SK-N-SH (cell line): ENCODE measurements around the gene KREMEN2. TPM values are rescaled to one million over a fixed set of nuclear protein-coding genes. Genes with fewer than 3 reads are reported as not detected.

Experiments
- CTCF ChIA-PET: fragments of 300-600, 350-600 bp; formaldehyde crosslinking; extraction: SDS; loops from one replicate; lab custom pipeline; 2021; lab: Yijun Ruan, JAX
- POLR2A ChIA-PET: fragments of 350-600 bp; sonication (Branson Sonifier 250); formaldehyde crosslinking; extraction: SDS; loops from one replicate; lab custom pipeline; 2020; ENCODE audit warnings: antibody characterized with exemption, inconsistent platforms; lab: Yijun Ruan, JAX
- DNase-seq: peaks from one replicate; pipeline ENCODE4 v3.0.0; 2012
- H2AFZ ChIP-seq: fragments of 200-600 bp; sonication (generic); 2 replicates; pipeline ENCODE4 v1.8.1; 2016; ENCODE audit warnings: antibody characterized with exemption, mild to moderate bottlenecking, low read depth
- H3F3A ChIP-seq: fragments of 200-600 bp; sonication (generic); replicated peaks from 2 replicates; pipeline ENCODE3; 2016; ENCODE audit warnings: antibody characterized with exemption, mild to moderate bottlenecking; ENCODE audit not compliant: insufficient read depth
- H3K27ac ChIP-seq, 2 experiments: fragments of 200-500 bp in 1 of 2; fragments of 200-600 bp in 1 of 2; sonication (Bioruptor generic) in 1 of 2; sonication (generic), shearing (Covaris generic) in 1 of 2; 2 replicates each; pipeline versions ENCODE4 v1.5.1 to v1.6.1; 2014 to 2016; ENCODE audit warnings: low read depth in 2 of 2, inconsistent platforms in 1 of 2, low read length in 1 of 2, mild to moderate bottlenecking in 1 of 2, mixed read lengths in 1 of 2
- H3K27me3 ChIP-seq: fragments of 200-600 bp; sonication (generic), shearing (Covaris generic); 2 replicates; pipeline ENCODE4 v1.6.1; 2016; ENCODE audit warnings: mixed run types; ENCODE audit not compliant: insufficient read depth
- H3K36me3 ChIP-seq, 2 experiments: fragments of 200-500 bp in 1 of 2; fragments of 200-600 bp in 1 of 2; sonication (Bioruptor generic) in 1 of 2; sonication (generic) in 1 of 2; replicated peaks in 1 of 2; 2 replicates each; pipeline versions ENCODE3 to v1.5.1; 2014 to 2016; ENCODE audit warnings: low read length in 1 of 2, mild to moderate bottlenecking in 1 of 2; ENCODE audit not compliant: insufficient read depth in 2 of 2, control insufficient read depth in 1 of 2
- H3K4me1 ChIP-seq, 2 experiments: fragments of 200-500 bp in 1 of 2; fragments of 200-600 bp in 1 of 2; sonication (Bioruptor generic) in 1 of 2; sonication (generic), shearing (Covaris generic) in 1 of 2; 2 replicates each; pipeline versions ENCODE4 v1.5.1 to v1.6.1; 2014 to 2016; ENCODE audit warnings: low read depth in 1 of 2, low read length in 1 of 2, mixed run types in 1 of 2; ENCODE audit not compliant: insufficient read depth in 2 of 2, control insufficient read depth in 1 of 2
- H3K4me2 ChIP-seq: fragments of 200-600 bp; sonication (generic), shearing (Covaris generic); 2 replicates; pipeline ENCODE4 v1.6.1; 2017; ENCODE audit warnings: mixed run types
- H3K4me3 ChIP-seq, 2 experiments: fragments of 200-500 bp in 1 of 2; fragments of 200-600 bp in 1 of 2; sonication (Bioruptor generic) in 1 of 2; sonication (generic), shearing (Covaris generic) in 1 of 2; 2 replicates each; pipeline versions ENCODE4 v1.5.1 to v1.8.1; 2014 to 2016; ENCODE audit warnings: low read depth in 2 of 2, inconsistent platforms in 1 of 2, low read length in 1 of 2, mild to moderate bottlenecking in 1 of 2, mixed read lengths in 1 of 2, moderate library complexity in 1 of 2
- H3K79me2 ChIP-seq: fragments of 200-600 bp; sonication (generic); 2 replicates; pipeline ENCODE4 v1.8.1; 2017; ENCODE audit warnings: mild to moderate bottlenecking; ENCODE audit not compliant: insufficient read depth
- H3K9ac ChIP-seq: fragments of 200-600 bp; sonication (generic); 2 replicates; pipeline ENCODE4 v1.6.1; 2017; ENCODE audit warnings: mixed run types
- H3K9me2 ChIP-seq: fragments of 200-600 bp; sonication (generic); 2 replicates; pipeline ENCODE4 v1.6.1; 2017; ENCODE audit warnings: mixed run types
- H3K9me3 ChIP-seq: fragments of 200-600 bp; sonication (generic); 2 replicates; pipeline ENCODE4 v1.6.1; 2017; ENCODE audit warnings: mixed run types, mild to moderate bottlenecking, moderate library complexity
- H4K20me1 ChIP-seq: fragments of 200-600 bp; sonication (generic); 2 replicates; pipeline ENCODE4 v1.6.1; 2017; ENCODE audit warnings: mild to moderate bottlenecking, mixed run types; ENCODE audit not compliant: insufficient read depth
- CTCF ChIP-seq: fragments of 200-600 bp; sonication (generic); IDR thresholded peaks from 2 replicates; pipeline ENCODE4 v1.6.1; 2017; ENCODE audit warnings: antibody characterized with exemption, mild to moderate bottlenecking, moderate library complexity
- ELF1 ChIP-seq: IDR thresholded peaks from 2 replicates; pipeline ENCODE4 v1.4.0; 2012
- EP300 ChIP-seq, 2 experiments: IDR thresholded peaks; 2 replicates each; pipeline versions ENCODE4 v1.4.0 to v1.6.1; 2012; ENCODE audit warnings: borderline replicate concordance in 1 of 2, low read depth in 1 of 2, low read length in 1 of 2
- FOSL2 ChIP-seq: IDR thresholded peaks from 2 replicates; pipeline ENCODE4 v1.4.0; 2012; ENCODE audit warnings: low read depth, mild to moderate bottlenecking, moderate library complexity, borderline replicate concordance
- FOXM1 ChIP-seq: IDR thresholded peaks from 2 replicates; pipeline ENCODE4 v1.4.0; 2012; ENCODE audit warnings: low read depth, mild to moderate bottlenecking
- GABPA ChIP-seq: IDR thresholded peaks from 2 replicates; pipeline ENCODE4 v1.4.0; 2012; ENCODE audit warnings: low read depth, mild to moderate bottlenecking
- GATA2 ChIP-seq: sonication (generic); formaldehyde crosslinking; IDR thresholded peaks from 2 replicates; pipeline ENCODE4 v1.5.0; 2020; ENCODE audit warnings: mild to moderate bottlenecking, missing genetic modification reagents
- IRF3 ChIP-seq: fragments of 150-350 bp; IDR thresholded peaks from 2 replicates; pipeline ENCODE4 v1.6.1; 2016; ENCODE audit warnings: mild to moderate bottlenecking, low read depth, low read length
- MEF2A ChIP-seq: IDR thresholded peaks from 2 replicates; pipeline ENCODE4 v1.4.0; 2012; ENCODE audit warnings: low read depth, borderline replicate concordance
- NFIC ChIP-seq: IDR thresholded peaks from 2 replicates; pipeline ENCODE4 v1.4.0; 2012; ENCODE audit warnings: borderline replicate concordance
- NRF1 ChIP-seq: IDR thresholded peaks from 2 replicates; pipeline ENCODE4 v1.6.1; 2012; ENCODE audit warnings: low read depth, mild to moderate bottlenecking, low read length
- PBX3 ChIP-seq: IDR thresholded peaks from 2 replicates; pipeline ENCODE4; 2012
- POLR2AphosphoS5 ChIP-seq: IDR thresholded peaks from 2 replicates; pipeline ENCODE4 v1.6.1; 2012; ENCODE audit warnings: low read depth, low read length
- REST ChIP-seq: IDR thresholded peaks from 2 replicates; pipeline ENCODE4 v1.6.1; 2012; ENCODE audit warnings: mild to moderate bottlenecking, low read depth, low read length, moderate library complexity
- RXRA ChIP-seq: IDR thresholded peaks from 2 replicates; pipeline ENCODE4 v1.4.0; 2012; ENCODE audit warnings: low read depth, mild to moderate bottlenecking, borderline replicate concordance
- SMC3 ChIP-seq: IDR thresholded peaks from 2 replicates; pipeline ENCODE4 v1.6.1; 2012; ENCODE audit warnings: low read depth, low read length, improper control_type of control experiment
- TAF1 ChIP-seq: IDR thresholded peaks from 2 replicates; pipeline ENCODE4 v1.6.1; 2012; ENCODE audit warnings: low read depth, mild to moderate bottlenecking, low read length, moderate library complexity, borderline replicate concordance
- TEAD4 ChIP-seq: IDR thresholded peaks from 2 replicates; pipeline ENCODE4 v1.4.0; 2012; ENCODE audit warnings: mild to moderate bottlenecking, borderline replicate concordance; ENCODE audit not compliant: insufficient read depth
- USF1 ChIP-seq: IDR thresholded peaks from 2 replicates; pipeline ENCODE4 v1.4.0; 2012; ENCODE audit warnings: low read depth, borderline replicate concordance
- YY1 ChIP-seq: IDR thresholded peaks from 2 replicates; pipeline ENCODE4 v1.4.0; 2012; ENCODE audit warnings: low read depth, mild to moderate bottlenecking
- WGBS: methylation state at CpG from one replicate; pipeline ENCODE4 v1.1.6; 2017; ENCODE audit warnings: low lambda C conversion rate; 5-methylcytosine and 5-hydroxymethylcytosine counted together
- polyA plus RNA-seq, 3 experiments: library from polyadenylated mRNA; depleted of rRNA; stranded (reverse); fragments of >200 nt; gene quantifications; 2 replicates each; pipeline ENCODE4 v1.2.3, GENCODE V29; 2012

KREMEN2 gene
- polyA plus RNA-seq, 1 of the 3 experiments (the other 2 are of a cell fraction) = 0.77 TPM

- H3K27ac ChIP-seq = no peak overlapping the region
- no peaks in the 10 kb centered on the region for H3K9me2 ChIP-seq
- peaks cover 0 to 2% of the 10 kb centered on the region in 2 experiments; a peak in 1 of 4 replicates for H3K4me1 ChIP-seq
- H2AFZ ChIP-seq = no peak overlapping the region
- no peaks in the 10 kb centered on the region for H4K20me1 ChIP-seq
- no peaks in the 10 kb centered on the region for H3K9me3 ChIP-seq
- POLR2A ChIA-PET = interaction anchor here (1.4 kb wide), 1 partner anchor 19 kb away, joined by 4 read pairs; the partner anchor contains the start of gene PKMYT1
- no peaks in the 10 kb centered on the region for H3K27me3 ChIP-seq
- 72% methylated on average over 4 of the region's 6 CpGs for WGBS
- H3K4me2 ChIP-seq = no peak overlapping the region
- no peaks in the 10 kb centered on the region for H3K79me2 ChIP-seq
- CTCF ChIA-PET = interaction anchor here (0.6 to 1.9 kb wide), 3 partner anchors 19 to 59 kb away, joined by 3 to 6 read pairs (median 4); no protein-coding TSS in a partner anchor
- no peak for TF ChIP-seq CTCF
- TF ChIP-seq PBX3 = no peak
- no peak for TF ChIP-seq ELF1
- TF ChIP-seq REST = no peak
- no peak for TF ChIP-seq POLR2AphosphoS5
- no peak for TF ChIP-seq TEAD4
- no peak for TF ChIP-seq IRF3
- no peak for TF ChIP-seq NFIC
- TF ChIP-seq YY1 = no peak
- no peak for TF ChIP-seq RXRA
- TF ChIP-seq GABPA = no peak
- TF ChIP-seq SMC3 = no peak
- no peak for TF ChIP-seq FOXM1
- no peak for TF ChIP-seq FOSL2
- no peak for TF ChIP-seq USF1
- TF ChIP-seq EP300 (IDR thresholded peaks at IDR 0.05; ENCODE audit: borderline replicate concordance in 1 of 2, low read depth in 1 of 2, low read length in 1 of 2) = no peak
- TF ChIP-seq MEF2A = no peak
- no peak for TF ChIP-seq NRF1
- no peak for TF ChIP-seq TAF1
- TF ChIP-seq GATA2 (CRISPR knock-in tag) = no peak
- no peak overlapping the region for H3K9ac ChIP-seq
- no peak overlapping the region for H3K4me3 ChIP-seq
- no peaks in the 10 kb centered on the region for H3K36me3 ChIP-seq
- peaks cover 6% of the 10 kb centered on the region for H3F3A ChIP-seq
- no peak for DNase-seq
Measured at GRCh38 chr16:2999929-3000328, 35.9 kb downstream of the KREMEN2 start.
